MM.1S (cell line): ENCODE results near the gene SURF6.
A peak's percentile ranks its signal among the peaks of the same experiment; 100 is the strongest.
"Not testable (repeated sequence)": the region's sequence is repeated elsewhere in the genome, so short reads cannot be mapped to it uniquely, and the experiment has no call there.

Source experiments
- DNase-seq: peaks from one replicate; pipeline ENCODE4 v3.0.0-alpha.2; 2015
- H2AFZ ChIP-seq: fragments of 300-600 bp; sonication (generic); 2 replicates; pipeline ENCODE4 v1.6.0; 2016; ENCODE audit warnings: antibody characterized with exemption, low read length
- H3F3A ChIP-seq: fragments of 300-600 bp; sonication (generic); 2 replicates; pipeline ENCODE4 v1.6.1; 2016; ENCODE audit warnings: mild to moderate bottlenecking, antibody characterized with exemption, low read length, moderate library complexity, mixed read lengths; ENCODE audit not compliant: insufficient read depth
- H3K27ac ChIP-seq: fragments of 300-600 bp; sonication (generic); 2 replicates; pipeline ENCODE4 v1.5.1; 2016; ENCODE audit warnings: mild to moderate bottlenecking, low read length
- H3K27me3 ChIP-seq: fragments of 300-600 bp; sonication (generic); replicated peaks from 2 replicates; pipeline ENCODE4 v1.6.0; 2016; ENCODE audit warnings: low read length; ENCODE audit not compliant: insufficient read depth
- H3K36me3 ChIP-seq: fragments of 300-600 bp; sonication (generic); replicated peaks from 2 replicates; pipeline ENCODE4 v1.6.1; 2016; ENCODE audit warnings: mild to moderate bottlenecking, low read length, mixed read lengths; ENCODE audit not compliant: insufficient read depth
- H3K4me1 ChIP-seq: fragments of 300-600 bp; sonication (generic); 2 replicates; pipeline ENCODE4 v1.6.1; 2016; ENCODE audit warnings: low read length, mixed read lengths
- H3K4me2 ChIP-seq: fragments of 300-600 bp; sonication (generic); 2 replicates; pipeline ENCODE4 v1.6.0; 2016; ENCODE audit warnings: low read depth, low read length
- H3K4me3 ChIP-seq: fragments of 300-600 bp; sonication (generic); 2 replicates; pipeline ENCODE4 v1.5.1; 2016; ENCODE audit warnings: low read length, mixed read lengths
- H3K79me2 ChIP-seq: fragments of 300-600 bp; sonication (generic); 2 replicates; pipeline ENCODE4 v1.6.1; 2016; ENCODE audit warnings: mixed run types, low read length, mixed read lengths
- H3K9ac ChIP-seq: fragments of 300-600 bp; sonication (generic); 2 replicates; pipeline ENCODE4 v1.6.1; 2016; ENCODE audit warnings: low read length, mixed read lengths
- H3K9me2 ChIP-seq: fragments of 300-600 bp; sonication (generic); replicated peaks from 2 replicates; pipeline ENCODE4 v1.6.1; 2016; ENCODE audit warnings: mild to moderate bottlenecking, low read length, mixed read lengths; ENCODE audit not compliant: insufficient read depth
- H3K9me3 ChIP-seq: fragments of 300-600 bp; sonication (generic); replicated peaks from 2 replicates; pipeline ENCODE4 v1.6.1; 2016; ENCODE audit warnings: mild to moderate bottlenecking, low read length, mixed read lengths; ENCODE audit not compliant: insufficient read depth
- H4K20me1 ChIP-seq: fragments of 300-600 bp; sonication (generic); 2 replicates; pipeline ENCODE4 v1.6.1; 2016; ENCODE audit warnings: mild to moderate bottlenecking, low read length, moderate library complexity, mixed read lengths; ENCODE audit not compliant: insufficient read depth
- EZH2 ChIP-seq: fragments of 300-600 bp; sonication (generic); optimal IDR thresholded peaks from 2 replicates; pipeline ENCODE3; 2017; ENCODE audit warnings: low read depth, mild to moderate bottlenecking, antibody characterized with exemption, low read length, mixed read lengths
- EZH2phosphoT487 ChIP-seq: fragments of 300-600 bp; sonication (generic); IDR thresholded peaks from 2 replicates; pipeline ENCODE4 v1.6.1; 2018; ENCODE audit warnings: antibody characterized with exemption, low read length
- TF ChIP-seq, protein P1 (sequence below): fragments of 300-600 bp; sonication (generic); IDR thresholded peaks from 2 replicates; pipeline ENCODE4 v1.5.1; 2016; ENCODE audit warnings: antibody characterized with exemption, low read length, mixed read lengths

Gene SURF6

DNA sequence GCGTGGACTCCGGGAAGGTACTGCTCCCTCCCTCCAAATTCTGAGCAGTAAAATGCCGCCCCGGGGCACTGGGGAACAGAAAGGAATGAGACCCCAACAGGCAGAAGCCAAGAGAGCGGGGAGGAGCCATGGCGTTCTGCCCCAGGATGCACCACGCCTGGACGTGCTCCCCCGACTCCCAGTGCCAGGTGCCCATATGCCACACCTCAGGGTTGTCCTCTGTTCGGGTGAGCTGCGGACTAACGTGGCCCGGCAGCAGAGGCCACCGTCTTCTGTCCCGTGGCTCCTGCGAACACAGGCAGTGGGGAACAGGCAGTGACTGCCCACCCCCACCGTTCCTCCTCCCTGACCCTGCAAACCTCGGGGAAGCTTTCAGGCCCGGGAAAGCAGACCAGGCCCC, 4.8 kb downstream of the SURF6 start:
- H4K20me1 ChIP-seq, result no peaks in the 10 kb centered on the region
- H3K79me2 ChIP-seq, result peaks cover 19% of the 10 kb centered on the region
- H3K9me3 ChIP-seq, result no peaks in the 10 kb centered on the region
- H3K27me3 ChIP-seq, result peaks cover 14% of the 10 kb centered on the region
- no peaks in the 10 kb centered on the region for H3K9me2 ChIP-seq
- TF ChIP-seq EZH2phosphoT487 (no peak), EZH2 (no peak)
- TF ChIP-seq, protein P1, sequence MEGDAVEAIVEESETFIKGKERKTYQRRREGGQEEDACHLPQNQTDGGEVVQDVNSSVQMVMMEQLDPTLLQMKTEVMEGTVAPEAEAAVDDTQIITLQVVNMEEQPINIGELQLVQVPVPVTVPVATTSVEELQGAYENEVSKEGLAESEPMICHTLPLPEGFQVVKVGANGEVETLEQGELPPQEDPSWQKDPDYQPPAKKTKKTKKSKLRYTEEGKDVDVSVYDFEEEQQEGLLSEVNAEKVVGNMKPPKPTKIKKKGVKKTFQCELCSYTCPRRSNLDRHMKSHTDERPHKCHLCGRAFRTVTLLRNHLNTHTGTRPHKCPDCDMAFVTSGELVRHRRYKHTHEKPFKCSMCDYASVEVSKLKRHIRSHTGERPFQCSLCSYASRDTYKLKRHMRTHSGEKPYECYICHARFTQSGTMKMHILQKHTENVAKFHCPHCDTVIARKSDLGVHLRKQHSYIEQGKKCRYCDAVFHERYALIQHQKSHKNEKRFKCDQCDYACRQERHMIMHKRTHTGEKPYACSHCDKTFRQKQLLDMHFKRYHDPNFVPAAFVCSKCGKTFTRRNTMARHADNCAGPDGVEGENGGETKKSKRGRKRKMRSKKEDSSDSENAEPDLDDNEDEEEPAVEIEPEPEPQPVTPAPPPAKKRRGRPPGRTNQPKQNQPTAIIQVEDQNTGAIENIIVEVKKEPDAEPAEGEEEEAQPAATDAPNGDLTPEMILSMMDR, result no peak
- 0 out of 2 replicates have a peak, but pooled peaks cover 4% of the 10 kb centered on the region for H3K4me1 ChIP-seq
- H2AFZ ChIP-seq, result no peak overlapping the region
- H3F3A ChIP-seq, result 0 out of 2 replicates have a peak, but pooled peaks cover 4% of the 10 kb centered on the region
- no peak overlapping the region for H3K9ac ChIP-seq
- DNase-seq, result no peak
- no peak overlapping the region for H3K27ac ChIP-seq
- H3K36me3 ChIP-seq, result peaks cover 13% of the 10 kb centered on the region
- no peak overlapping the region for H3K4me3 ChIP-seq
- H3K4me2 ChIP-seq, result no peak overlapping the region

DNA sequence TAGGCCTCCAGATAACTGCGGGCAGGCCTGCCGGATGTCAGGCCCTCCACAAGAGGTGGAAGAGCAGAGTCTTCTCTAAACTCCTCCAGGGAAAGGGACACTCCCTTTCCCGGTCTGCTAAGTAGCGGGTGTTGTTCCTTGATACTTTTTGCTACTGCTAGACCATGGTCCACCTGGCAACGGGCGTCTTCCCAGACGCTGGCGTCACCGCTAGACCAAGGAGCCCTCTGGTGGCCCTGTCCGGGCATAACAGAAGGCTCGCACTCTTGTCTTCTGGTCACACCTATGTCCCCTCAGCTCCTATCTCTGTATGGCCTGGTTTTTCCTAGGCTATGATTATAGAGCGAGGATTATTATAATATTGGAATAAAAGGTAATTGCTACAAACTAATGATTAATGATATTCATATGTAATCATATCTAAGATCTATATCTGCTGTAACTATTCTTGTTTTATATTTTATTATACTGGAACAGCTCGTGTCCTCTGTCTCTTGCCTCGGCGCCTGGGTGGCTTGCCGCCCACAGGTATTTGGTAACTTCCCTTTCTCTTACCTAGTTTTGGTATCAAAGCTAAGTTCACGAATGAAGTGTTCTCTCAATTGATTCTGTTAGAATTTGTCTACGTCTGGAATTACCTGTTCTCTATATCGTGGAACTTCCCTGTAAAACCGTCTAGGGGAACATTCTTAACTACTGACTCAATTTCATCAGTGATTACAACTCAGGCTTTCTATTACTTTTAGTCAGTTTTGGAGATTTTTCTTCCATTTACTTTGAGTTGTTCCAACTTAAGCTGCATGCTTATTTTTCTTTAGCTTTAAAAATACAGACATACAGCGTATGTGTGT, 6.5 kb downstream of the SURF6 start:
- TF ChIP-seq, protein P1, result peak; percentile 29

DNA sequence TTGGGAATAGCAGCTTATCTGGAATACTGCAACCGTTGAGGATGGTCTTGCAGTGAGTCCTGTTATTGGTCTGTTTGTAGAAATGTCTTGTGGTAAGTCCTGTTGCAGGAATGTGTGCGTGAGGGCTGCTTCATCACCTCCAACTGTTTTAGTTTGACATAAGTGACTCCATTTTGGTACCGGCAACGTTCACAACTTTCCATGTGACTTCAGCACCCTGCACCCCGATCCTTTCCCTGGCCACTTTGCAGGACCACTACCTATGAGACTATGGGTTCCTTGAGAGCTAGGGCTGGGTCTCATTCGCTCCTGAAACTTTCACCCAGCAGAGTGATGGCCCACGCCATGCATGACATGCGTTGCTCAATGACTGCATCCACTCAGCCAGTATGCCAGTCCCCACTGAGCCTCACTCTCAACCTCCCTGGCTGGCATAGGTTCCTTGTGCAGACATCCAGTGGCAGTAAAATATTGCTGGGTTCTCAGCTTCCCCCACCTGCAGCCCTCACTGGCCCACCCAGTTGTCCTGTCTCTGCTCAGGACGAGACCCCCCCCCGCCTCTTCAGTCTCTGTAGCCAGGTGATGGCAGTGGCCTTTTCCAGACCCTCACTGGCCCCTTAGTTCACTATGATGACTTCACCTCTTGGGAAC, 8.0 kb downstream of the SURF6 start:
- Histone ChIP-seq H3K4me2 (no peak overlapping the region), H3K9me3 (no peaks in the 10 kb centered on the region), H3K27ac (no peak overlapping the region), H3K9me2 (no peaks in the 10 kb centered on the region), H2AFZ (no peak overlapping the region), H3K4me3 (no peak overlapping the region), H3K36me3 (peaks cover 5% of the 10 kb centered on the region; the same call in 1 of the 2 replicates), H4K20me1 (no peaks in the 10 kb centered on the region), H3K27me3 (peaks cover 47% of the 10 kb centered on the region), H3K79me2 (no peaks in the 10 kb centered on the region), H3K4me1 (no peaks in the 10 kb centered on the region), H3K9ac (no peak overlapping the region), H3F3A (no peaks in the 10 kb centered on the region)
- no peak for DNase-seq
- TF ChIP-seq, protein P1, result no peak
- TF ChIP-seq EZH2phosphoT487 (no peak), EZH2 (no peak)

More for the DNA sequence above, 6.5 kb downstream of the SURF6 start:
- not testable (repeated sequence) for H2AFZ ChIP-seq, H4K20me1 ChIP-seq, DNase-seq, H3K27ac ChIP-seq, H3K79me2 ChIP-seq, H3K4me1 ChIP-seq, H3F3A ChIP-seq, H3K9ac ChIP-seq, H3K4me2 ChIP-seq, H3K9me3 ChIP-seq, H3K9me2 ChIP-seq, H3K4me3 ChIP-seq
- peaks cover 13% of the 10 kb centered on the region for H3K36me3 ChIP-seq
- H3K27me3 ChIP-seq, result peaks cover 31% of the 10 kb centered on the region

DNA sequence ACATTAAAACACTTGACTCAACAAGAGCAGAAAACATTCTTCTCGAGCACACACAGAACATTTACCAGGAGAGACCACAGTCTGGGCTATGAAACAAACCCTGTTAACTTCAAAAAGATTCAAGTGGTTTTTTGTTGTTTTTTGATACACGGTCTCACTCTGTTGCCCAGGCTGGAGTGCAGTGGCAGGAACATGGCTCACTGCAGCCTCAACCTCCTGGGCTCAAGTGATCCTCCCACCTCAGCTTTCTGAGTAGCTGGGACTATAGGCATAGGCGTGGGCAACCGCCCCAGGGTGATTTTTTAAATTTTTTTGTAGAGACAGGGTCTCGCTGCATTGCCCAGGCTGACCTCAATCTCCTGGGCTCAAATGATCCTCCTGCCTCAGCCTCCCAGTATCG, 9.0 kb downstream of the SURF6 start:
- H3K4me2 ChIP-seq, result not testable (repeated sequence)

More for the DNA sequence above, 9.0 kb downstream of the SURF6 start:
- not testable (repeated sequence) for DNase-seq, H3K27ac ChIP-seq, H3K4me3 ChIP-seq, H3K79me2 ChIP-seq, H3K4me1 ChIP-seq, H3K9ac ChIP-seq, H3K9me3 ChIP-seq, H2AFZ ChIP-seq, H4K20me1 ChIP-seq, H3K36me3 ChIP-seq, H3F3A ChIP-seq, H3K9me2 ChIP-seq
- H3K27me3 ChIP-seq, result peaks cover 55% of the 10 kb centered on the region
